Kidney (tissue), 14 donors: ENCODE measurements around the gene DENND2A. TPM values are rescaled to one million over a fixed set of nuclear protein-coding genes. Genes with fewer than 3 reads are reported as not detected.

Source experiments
- DNase-seq, 5 donors: peaks; one replicate each; pipeline ENCODE4 v3.0.0-alpha.2; 2013 to 2020
- FAIRE-seq: peaks from 2 replicates; lab custom pipeline; 2012; peaks lifted over from hg19 to GRCh38; lab: Jason Lieb, UNC
- H3K27ac ChIP-seq, 2 donors: one replicate each; pipeline ENCODE4 v1.7.0; 2013; ENCODE audit warnings: low read depth in 2 of 2, low read length in 2 of 2, inconsistent platforms in 1 of 2
- H3K27me3 ChIP-seq: one replicate; pipeline ENCODE4 v1.7.1; 2013; ENCODE audit warnings: low read length, inconsistent platforms; ENCODE audit not compliant: control insufficient read depth, insufficient read depth
- H3K36me3 ChIP-seq, 3 donors: one replicate each; pipeline versions ENCODE4 v1.7.0 to v1.7.1; 2013; ENCODE audit warnings: low read length in 3 of 3, control low read depth in 1 of 3, inconsistent platforms in 1 of 3; ENCODE audit not compliant: insufficient read depth in 3 of 3, control insufficient read depth in 2 of 3
- H3K4me1 ChIP-seq, 3 donors: one replicate each; pipeline versions ENCODE4 v1.7.0 to v1.7.1; 2013; ENCODE audit warnings: low read length in 3 of 3, inconsistent platforms in 1 of 3, low read depth in 1 of 3; ENCODE audit not compliant: control insufficient read depth in 2 of 3, insufficient read depth in 2 of 3
- H3K4me3 ChIP-seq, 3 donors: one replicate each; pipeline versions ENCODE4 v1.7.0 to v1.8.1; 2013; ENCODE audit warnings: low read length in 3 of 3, control low read depth in 1 of 3, inconsistent platforms in 1 of 3
- H3K9ac ChIP-seq, 3 donors: one replicate each; pipeline versions ENCODE4 v1.7.0 to v1.7.1; 2013; ENCODE audit warnings: low read length in 3 of 3, control low read depth in 1 of 3, inconsistent platforms in 1 of 3
- H3K9me3 ChIP-seq, 3 donors: one replicate each; pipeline versions ENCODE4 v1.7.0 to v1.7.1; 2013; ENCODE audit warnings: low read length in 3 of 3, control low read depth in 1 of 3, inconsistent platforms in 1 of 3; ENCODE audit not compliant: control insufficient read depth in 2 of 3, insufficient read depth in 1 of 3
- intact Hi-C: fragments of 100-400 bp; cut with DNase I; formaldehyde crosslinking; loops from one replicate; pipeline ENCODE4 v1.11.1; 2022
- polyA plus RNA-seq: library from polyadenylated mRNA; stranded (reverse); fragments of 350-450 nt; fragmentation: Illumina TruSeq; extraction: RNeasy Lipid Tissue Mini Kit (QIAGEN cat#74804); gene quantifications from one replicate; pipeline ENCODE4 v1.2.3, GENCODE V29; 2014; ENCODE audit warnings: low read depth, low replicate concordance; ENCODE audit not compliant: insufficient read depth
- total RNA-seq: library from RNA; stranded (reverse); fragmentation: NEBNext Ultra II Directional; extraction: Animal tissue kit (Norgen Biotek cat#: 25700); gene quantifications from one replicate; pipeline ENCODE4 v1.2.1, GENCODE V29; 2021
- TF ChIP-seq, protein P1 (sequence below): IDR thresholded peaks from 3 replicates; pipeline ENCODE4 v1.5.1; 2012; ENCODE audit warnings: mild to moderate bottlenecking, moderate library complexity, borderline replicate concordance; ENCODE audit not compliant: insufficient read depth; ENCODE audit errors: extremely low read depth
- donor health status: control.
- donor health status: control.
- donor health status: control.
- donor health status: control.
- donor health status: control.
- donor health status: DM: yes; HTN: yes; CAD: no.
- donor health status: Normal renal cell carcinoma (clear cell type).

The DENND2A gene
- total and polyA plus RNA-seq, 2 donors from 2014 or later: 6.5 to 18.0 TPM

DNA sequence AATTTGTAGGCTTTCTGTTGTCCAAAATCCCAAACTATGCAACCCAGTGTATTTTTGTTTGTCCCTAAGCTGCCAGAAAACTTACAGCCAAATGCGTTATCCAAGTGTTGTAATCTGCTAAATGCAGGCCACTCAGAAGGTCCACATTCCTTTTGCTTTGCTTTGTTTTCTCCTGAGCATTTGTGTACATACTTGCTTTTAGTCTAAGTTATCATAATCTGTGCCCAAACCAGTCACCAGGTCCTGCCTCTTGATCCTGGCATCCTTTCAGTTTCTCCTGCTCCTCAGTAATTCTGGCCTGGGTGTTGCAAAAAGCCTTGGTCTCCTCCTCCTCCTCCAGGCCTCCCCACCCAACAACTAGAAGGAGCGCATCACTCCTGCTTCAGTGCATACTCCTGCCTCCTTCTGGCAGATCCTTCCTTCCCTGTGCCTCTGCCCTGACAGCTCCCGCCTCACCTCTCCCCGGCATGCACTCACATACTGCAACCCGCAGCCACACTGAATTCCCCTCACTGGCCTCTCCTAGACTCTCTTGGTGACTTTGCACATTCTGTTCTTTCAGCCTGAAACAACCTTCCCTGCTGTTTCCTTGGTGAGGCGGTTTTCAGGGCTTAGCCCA is 2.3 kb downstream of the DENND2A start:
- intact Hi-C loops: no loop called here
- peak in 1 of 5 donors; percentile 75 for DNase-seq
- no peaks in the 10 kb centered on the region for H3K27me3 ChIP-seq
- H3K4me3 ChIP-seq: peak overlapping the region in 2 of 3 donors; percentile 20 to 21
- H3K9me3 ChIP-seq: no peaks in the 10 kb centered on the region
- TF ChIP-seq, protein P1, sequence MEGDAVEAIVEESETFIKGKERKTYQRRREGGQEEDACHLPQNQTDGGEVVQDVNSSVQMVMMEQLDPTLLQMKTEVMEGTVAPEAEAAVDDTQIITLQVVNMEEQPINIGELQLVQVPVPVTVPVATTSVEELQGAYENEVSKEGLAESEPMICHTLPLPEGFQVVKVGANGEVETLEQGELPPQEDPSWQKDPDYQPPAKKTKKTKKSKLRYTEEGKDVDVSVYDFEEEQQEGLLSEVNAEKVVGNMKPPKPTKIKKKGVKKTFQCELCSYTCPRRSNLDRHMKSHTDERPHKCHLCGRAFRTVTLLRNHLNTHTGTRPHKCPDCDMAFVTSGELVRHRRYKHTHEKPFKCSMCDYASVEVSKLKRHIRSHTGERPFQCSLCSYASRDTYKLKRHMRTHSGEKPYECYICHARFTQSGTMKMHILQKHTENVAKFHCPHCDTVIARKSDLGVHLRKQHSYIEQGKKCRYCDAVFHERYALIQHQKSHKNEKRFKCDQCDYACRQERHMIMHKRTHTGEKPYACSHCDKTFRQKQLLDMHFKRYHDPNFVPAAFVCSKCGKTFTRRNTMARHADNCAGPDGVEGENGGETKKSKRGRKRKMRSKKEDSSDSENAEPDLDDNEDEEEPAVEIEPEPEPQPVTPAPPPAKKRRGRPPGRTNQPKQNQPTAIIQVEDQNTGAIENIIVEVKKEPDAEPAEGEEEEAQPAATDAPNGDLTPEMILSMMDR: no peak
- FAIRE-seq: no peak
- peak overlapping the region; percentile 32 to 65 for H3K27ac ChIP-seq
- peaks cover 0 to 6% (median 5%) of the 10 kb centered on the region in 3 donors for H3K4me1 ChIP-seq
- no peak overlapping the region for H3K9ac ChIP-seq
- no peaks in the 10 kb centered on the region for H3K36me3 ChIP-seq

DNA sequence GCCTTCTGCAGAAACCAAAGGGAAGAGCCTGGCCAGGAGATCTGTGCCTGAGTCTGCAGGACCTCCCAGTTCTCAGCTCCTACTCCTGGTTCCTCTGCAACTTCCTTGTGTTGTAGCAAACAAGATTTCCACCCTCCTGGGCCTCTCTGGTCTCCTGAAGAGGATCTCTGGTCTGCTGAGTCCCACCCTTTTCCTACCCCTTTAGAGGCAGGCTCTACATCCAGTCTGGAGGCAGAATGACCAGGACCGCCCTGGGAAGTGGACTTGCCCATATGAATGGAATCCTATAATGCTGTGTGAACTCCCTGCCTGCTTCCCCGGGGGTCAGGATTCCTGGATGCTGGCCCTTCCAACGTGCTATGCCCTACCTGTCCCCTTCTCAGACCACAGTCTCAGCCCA is 3.2 kb downstream of the DENND2A start:
- Histone ChIP-seq H3K4me3 (no peak overlapping the region), H3K9me3 (no peaks in the 10 kb centered on the region), H3K4me1 (peaks cover 0 to 6% (median 5%) of the 10 kb centered on the region in 3 donors), H3K27ac (peak overlapping the region; percentile 32 to 72), H3K36me3 (no peaks in the 10 kb centered on the region), H3K27me3 (no peaks in the 10 kb centered on the region), H3K9ac (no peak overlapping the region)
- FAIRE-seq: no peak
- DNase-seq: no peak
- intact Hi-C loops: no loop called here
- TF ChIP-seq, protein P1: no peak

DNA sequence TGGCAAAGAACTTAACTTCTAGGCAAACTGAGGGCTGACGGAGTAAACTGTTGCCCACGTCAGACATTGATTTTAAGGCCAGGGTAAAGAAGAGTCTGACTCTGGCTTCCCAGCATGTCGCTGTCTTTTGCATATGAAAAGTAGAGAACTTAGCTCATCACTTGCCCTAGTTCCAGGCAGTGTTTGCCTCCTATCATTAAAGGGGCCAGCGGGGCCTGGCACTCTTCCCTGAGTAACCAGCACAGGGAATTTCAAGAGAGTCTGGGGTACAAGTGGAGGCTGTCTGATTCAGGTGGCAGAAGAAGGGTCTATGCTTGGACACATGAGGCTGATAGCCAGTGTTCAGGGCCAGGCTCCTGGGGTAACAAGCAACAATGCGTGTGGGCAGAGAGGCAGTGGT is 4.8 kb downstream of the DENND2A start:
- H3K36me3 ChIP-seq: no peaks in the 10 kb centered on the region
- H3K9ac ChIP-seq: no peak overlapping the region
- H3K27ac ChIP-seq: no peak overlapping the region
- H3K4me3 ChIP-seq: no peak overlapping the region
- H3K4me1 ChIP-seq: peaks cover 0 to 6% (median 5%) of the 10 kb centered on the region in 3 donors
- TF ChIP-seq, protein P1: no peak
- no peaks in the 10 kb centered on the region for H3K9me3 ChIP-seq
- intact Hi-C loops: no loop called here
- no peaks in the 10 kb centered on the region for H3K27me3 ChIP-seq
- no peak for DNase-seq
- FAIRE-seq: no peak

- Histone ChIP-seq H3K4me3 (no peak overlapping the region), H3K9ac (peak overlapping the region in 1 of 3 donors; percentile 7), H3K27me3 (no peaks in the 10 kb centered on the region), H3K27ac (no peak overlapping the region), H3K4me1 (peaks cover 0 to 6% (median 5%) of the 10 kb centered on the region in 3 donors), H3K36me3 (no peaks in the 10 kb centered on the region), H3K9me3 (no peaks in the 10 kb centered on the region)
- intact Hi-C loops: no loop called here
- TF ChIP-seq, protein P1: no peak
- FAIRE-seq (no peak), DNase-seq (no peak)
Measured at GRCh38 chr7:140635345-140635744, 5.3 kb downstream of the DENND2A start.
